ENCODE measurements around the gene ATG4B. TPM values are rescaled to one million over a fixed set of nuclear protein-coding genes. Genes with fewer than 3 reads are reported as not detected.
A peak's percentile ranks its signal among the peaks of the same experiment; 100 is the strongest.

ATG4B gene
- total and polyA plus RNA-seq, 2 of the 8 experiments (the other 6 are each of a cell fraction or from before 2014, with no cell fraction given) = 103 to 155 TPM

- no peak overlapping the region for H3K56ac ChIP-seq (replicated peaks; ENCODE audit: insufficient read length, low read depth, low read length)
- no peak for DNase-seq (ENCODE audit: low read depth in 1 of 2, low spot score in 2 of 2)
- no peak overlapping the region for H3K14ac ChIP-seq (ENCODE audit: insufficient read length)
- no peaks in the 10 kb centered on the region for H3K27me3 ChIP-seq (replicated peaks in 1 of 4; ENCODE audit: control insufficient read depth in 3 of 4, extremely low read depth in 1 of 4, insufficient read depth in 3 of 4, low read length in 3 of 4)
- H3K27ac ChIP-seq (ENCODE audit: low read depth, low read length) = 0 out of 2 replicates have a peak overlapping the region, but pooled peaks have one; percentile 34
- H3K9ac ChIP-seq (replicated peaks in 1 of 4; ENCODE audit: extremely low read depth in 1 of 4, low read depth in 3 of 4, low read length in 3 of 4) = no peak overlapping the region
- H3K4ac ChIP-seq (replicated peaks; ENCODE audit: insufficient read length, low read depth, low read length) = no peak overlapping the region
- H3K4me2 ChIP-seq (ENCODE audit: insufficient read depth in 1 of 2, low read depth in 2 of 2, low read length in 2 of 2) = no peak overlapping the region
- no peak overlapping the region for H4K91ac ChIP-seq (replicated peaks; ENCODE audit: insufficient read length, low read length)
- H2BK12ac ChIP-seq (ENCODE audit: low read depth, low read length) = no peak overlapping the region
- no peak overlapping the region for H2AK5ac ChIP-seq (ENCODE audit: low read depth, low read length)
- no peak overlapping the region for H3K18ac ChIP-seq (ENCODE audit: extremely low read depth, low read length)
- H3K36me3 ChIP-seq (ENCODE audit: control insufficient read depth in 2 of 4, insufficient read depth in 4 of 4, low read length in 3 of 4) = peaks cover 3 to 27% (median 16%) of the 10 kb centered on the region in 4 experiments; a peak in 7 of 8 replicates
- no peaks in the 10 kb centered on the region for H3K79me1 ChIP-seq (ENCODE audit: low read depth, low read length)
- H4K20me1 ChIP-seq (replicated peaks in 1 of 2; ENCODE audit: control insufficient read depth in 1 of 2, insufficient read depth in 2 of 2, low read length in 2 of 2) = peaks cover 13 to 16% of the 10 kb centered on the region in 2 experiments
- H3K23ac ChIP-seq (ENCODE audit: insufficient read length) = no peak overlapping the region
- no peak overlapping the region for H2AFZ ChIP-seq (ENCODE audit: low read length)
- no peak overlapping the region for H4K5ac ChIP-seq (ENCODE audit: insufficient read length, low read depth, low read length)
- no peaks in the 10 kb centered on the region for H3K4me1 ChIP-seq (replicated peaks in 1 of 4; ENCODE audit: control insufficient read depth in 3 of 4, insufficient read depth in 4 of 4, low read length in 3 of 4)
- no peak overlapping the region for H2BK15ac ChIP-seq (ENCODE audit: low read length)
- H2BK120ac ChIP-seq (replicated peaks; ENCODE audit: low read depth, low read length) = no peak overlapping the region
- TF ChIP-seq GABPA (IDR thresholded peaks at IDR 0.05; ENCODE audit: borderline replicate concordance, insufficient read depth, low read length) (no peak), BRCA1 (IDR thresholded peaks at IDR 0.05; ENCODE audit: low read depth, low read length) (no peak), SUZ12 (IDR thresholded peaks at IDR 0.05; ENCODE audit: low read length) (no peak), HDAC2 (IDR thresholded peaks at IDR 0.05; ENCODE audit: borderline replicate concordance in 1 of 2, low read depth in 2 of 2, low read length in 2 of 2) (no peak), POU5F1 (IDR thresholded peaks at IDR 0.05; ENCODE audit: low read depth, low read length) (no peak), RXRA (IDR thresholded peaks at IDR 0.05; ENCODE audit: insufficient read depth, low read depth, low read length) (no peak), ZNF274 (IDR thresholded peaks at IDR 0.05; ENCODE audit: borderline replicate concordance, extremely low read depth, low read length) (no peak), GTF2F1 (IDR thresholded peaks at IDR 0.05; ENCODE audit: borderline replicate concordance, low read depth, low read length) (no peak), MAFK (IDR thresholded peaks at IDR 0.05; ENCODE audit: low read depth, low read length) (no peak), RNF2 (IDR thresholded peaks at IDR 0.05; ENCODE audit: borderline replicate concordance, low read depth, low read length, missing control alignments, poor library complexity, severe bottlenecking) (no peak)
- ChIA-PET POLR2A (ENCODE audit: partially characterized antibody) (interaction anchor here (1.3 to 1.6 kb wide), 2 partner anchors 9 to 28 kb away, joined by 3 to 4 read pairs; no protein-coding TSS in a partner anchor), CTCF (ENCODE audit: partially characterized antibody) (interaction anchor here (1.0 to 3.2 kb wide), 2 partner anchors 16 to 42 kb away, joined by 3 to 19 read pairs; no protein-coding TSS in a partner anchor)
- no peak for FAIRE-seq
- H3K4me3 ChIP-seq (ENCODE audit: extremely low read depth in 1 of 4, insufficient read depth in 2 of 4, low read depth in 3 of 4, low read length in 4 of 4) = no peak overlapping the region
- H3K23me2 ChIP-seq (ENCODE audit: low read depth, low read length) = no peaks in the 10 kb centered on the region
- H3K79me2 ChIP-seq (ENCODE audit: control insufficient read depth in 1 of 2, insufficient read depth in 2 of 2, low read length in 2 of 2) = no peaks in the 10 kb centered on the region
- H2BK20ac ChIP-seq (ENCODE audit: low read length) = no peak overlapping the region
- 86% methylated on average over 13 of the region's 14 CpGs; no CpG with 5 or more reads in 1 of the 2 experiments for WGBS, 2 experiments (ENCODE audit: extremely low coverage in 1 of 2, insufficient coverage in 1 of 2, insufficient read length in 1 of 2, insufficient replicate concordance in 2 of 2, low coverage in 1 of 2, low lambda C conversion rate in 2 of 2, missing lambda C conversion rate in 1 of 2)
- H2BK5ac ChIP-seq (ENCODE audit: low read depth, low read length) = no peak overlapping the region
- no peak overlapping the region for H4K8ac ChIP-seq (ENCODE audit: extremely low read depth, insufficient read depth, low read length)
- no peaks in the 10 kb centered on the region for H3K9me3 ChIP-seq (ENCODE audit: insufficient read depth in 2 of 2, low read depth in 1 of 2, low read length in 1 of 2)
Measured at GRCh38 chr2:241660593-241661213, 23.2 kb downstream of the ATG4B start.

Data from H1 (cell line).